Stimulated activated CD4-positive, alpha-beta T cell treated with anti-CD3 and anti-CD28 coated beads, Interleukin-2, amount 100 ng/mL, for 24 hours (primary cell): ENCODE data around the gene TRAF3.
A peak's percentile ranks its signal among the peaks of the same experiment; 100 is the strongest.
"Not testable (repeated sequence)": the region's sequence is repeated elsewhere in the genome, so short reads cannot be mapped to it uniquely, and the experiment has no call there.

Experiments used
- DNase-seq, 2 donors: peaks; one replicate each; pipeline ENCODE4 v3.0.0-alpha.2; 2020

Gene TRAF3

GRCh38 chr14:102752239-102752847, 24.9 kb upstream of the TRAF3 start:
- no peak for DNase-seq

DNA sequence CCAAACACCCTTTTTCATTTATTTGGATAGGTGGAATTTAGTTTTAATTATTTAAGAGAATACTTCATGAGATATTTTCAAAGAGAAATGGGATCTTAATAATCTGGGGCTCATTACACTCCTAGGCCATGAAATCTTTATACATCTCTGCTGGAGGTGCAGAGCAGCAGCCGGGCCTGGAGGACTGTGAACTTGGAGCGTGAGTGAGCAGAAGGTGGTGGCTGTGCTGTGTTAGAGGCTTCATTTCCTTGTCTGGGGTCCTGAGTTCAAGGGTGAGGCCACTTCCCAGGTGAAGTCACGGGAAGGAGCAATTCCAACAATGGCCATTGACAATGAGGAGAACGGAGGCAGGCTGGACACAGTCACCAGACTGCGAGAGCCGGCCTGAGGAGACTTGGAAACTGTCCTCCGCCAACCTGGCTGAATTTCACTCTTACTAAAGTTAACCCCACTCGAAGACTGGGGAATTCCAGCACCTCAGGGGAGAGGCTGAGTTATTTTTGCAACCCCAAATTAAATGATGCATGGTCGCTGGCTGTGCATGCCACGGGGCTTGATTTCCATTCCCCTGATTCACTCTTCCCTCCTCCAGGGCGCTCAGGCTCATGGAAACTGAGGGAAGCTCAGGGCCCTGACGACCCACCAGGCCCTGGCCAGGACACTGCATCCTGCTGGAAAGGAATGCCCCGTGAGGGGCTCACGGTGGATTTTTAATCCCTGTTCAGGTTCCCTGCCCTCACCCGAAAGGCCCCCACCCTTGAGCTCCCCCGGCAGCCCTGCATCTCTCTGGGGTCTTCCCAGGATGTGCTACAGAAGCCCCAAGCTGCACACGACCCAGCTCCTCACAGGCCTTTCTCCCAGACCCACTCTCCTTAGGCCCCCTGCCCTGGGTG, 22.6 kb upstream of the TRAF3 start:
- no peak for DNase-seq

DNA sequence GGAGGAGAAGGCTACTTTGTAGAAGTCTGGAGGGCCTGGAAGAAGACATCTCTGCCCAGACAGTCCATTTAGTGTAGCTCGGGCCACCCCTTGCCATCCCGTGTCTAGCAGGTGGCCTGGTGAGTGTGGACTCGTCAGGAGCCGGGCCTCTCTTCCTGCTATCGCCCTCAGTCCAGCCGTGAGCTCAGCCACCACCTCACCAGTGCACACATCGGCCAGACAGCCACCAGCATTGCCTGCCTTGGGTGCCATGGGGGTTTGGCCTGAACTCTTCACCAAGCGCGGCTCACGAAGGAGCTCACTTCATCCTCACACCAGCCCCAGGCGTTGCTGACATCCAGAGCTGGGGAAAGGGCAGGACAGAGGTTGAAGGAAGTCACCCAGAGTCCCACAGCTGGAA, 19.6 kb upstream of the TRAF3 start:
- DNase-seq = no peak

GRCh38 chr14:102758087-102758486, 19.2 kb upstream of the TRAF3 start:
- no peak for DNase-seq

GRCh38 chr14:102759456-102760187, 17.6 kb upstream of the TRAF3 start:
- DNase-seq = no peak

DNA sequence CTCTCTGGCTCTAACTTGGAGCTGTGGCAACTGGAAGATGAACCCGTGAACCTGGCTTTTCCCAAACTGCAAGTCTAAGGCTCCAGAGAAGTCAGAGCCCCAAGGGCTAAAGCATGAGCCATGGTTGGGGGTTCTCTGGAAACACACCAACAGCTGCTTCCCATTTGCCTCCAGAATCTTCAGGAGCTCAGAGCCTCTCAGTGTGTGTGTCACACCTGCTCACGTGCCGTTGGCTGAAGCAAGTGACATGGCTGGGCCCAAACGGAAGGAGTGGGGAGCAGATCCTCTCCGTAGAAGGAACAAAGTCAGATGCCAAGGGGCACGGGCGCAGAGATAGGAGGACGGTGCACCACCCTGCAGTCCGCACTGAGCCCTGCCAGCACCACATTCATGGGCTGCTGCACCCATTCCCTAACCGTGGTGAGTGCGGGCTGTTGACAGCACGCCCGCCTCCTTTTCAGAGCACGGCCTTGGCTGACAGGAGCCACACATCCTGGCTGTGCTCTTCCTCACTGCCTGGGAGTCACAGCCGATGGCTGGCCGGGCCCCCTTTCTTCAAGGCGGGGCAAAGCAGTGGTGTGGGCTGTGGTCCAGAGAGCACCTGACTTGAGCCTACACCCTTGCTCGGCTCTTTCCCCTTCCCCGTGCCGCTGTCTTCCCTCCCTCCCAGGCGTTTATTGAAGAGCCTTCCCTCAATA, 16.6 kb upstream of the TRAF3 start:
- no peak for DNase-seq

DNA sequence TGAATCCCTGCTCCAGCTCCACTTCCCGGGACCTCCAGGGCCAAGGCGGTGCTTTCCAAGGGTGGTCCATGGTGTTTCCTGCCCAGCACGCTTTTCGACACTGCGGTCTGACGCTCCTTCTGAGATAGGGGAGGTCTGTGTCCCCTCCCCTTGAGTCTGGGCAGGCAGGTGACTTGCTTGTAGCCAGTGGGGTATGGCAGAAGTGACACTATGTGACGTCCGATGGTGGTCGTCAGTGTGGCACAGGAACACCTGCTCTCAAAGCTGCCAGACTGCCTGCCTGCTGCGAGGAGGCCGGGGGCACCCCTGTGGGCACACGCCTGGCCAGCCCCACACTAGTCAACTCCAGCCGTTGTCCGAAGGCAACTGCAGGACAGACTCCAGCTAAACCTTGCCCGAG, 16.0 kb upstream of the TRAF3 start:
- no peak for DNase-seq

GRCh38 chr14:102764220-102764671, 13.0 kb upstream of the TRAF3 start:
- DNase-seq = no peak

DNA sequence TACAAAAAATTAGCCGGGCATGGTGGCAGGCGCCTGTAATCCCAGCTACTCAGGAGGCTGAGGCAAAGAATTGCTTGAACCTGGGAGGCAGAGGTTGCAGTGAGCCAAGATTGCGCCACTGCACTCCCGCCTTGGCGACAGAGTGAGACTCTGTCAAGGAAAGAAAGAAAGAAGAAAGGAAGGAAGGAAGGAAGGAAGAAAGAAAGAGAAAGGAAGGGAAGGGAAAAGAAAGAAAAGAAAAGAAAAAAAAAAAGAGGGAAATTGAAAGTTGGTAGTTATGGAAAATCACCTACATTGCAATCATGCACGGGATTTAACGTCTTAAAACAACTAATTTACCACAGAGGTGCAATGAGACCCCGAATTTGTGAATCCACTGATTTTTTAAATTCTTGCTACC, 11.5 kb upstream of the TRAF3 start:
- not testable (repeated sequence) for DNase-seq

- no peak for DNase-seq
Observed at GRCh38 chr14:102768223-102769048, 8.8 kb upstream of the TRAF3 start.

- no peak for DNase-seq
Observed at GRCh38 chr14:102769049-102769327, 8.3 kb upstream of the TRAF3 start.

GRCh38 chr14:102770147-102771123, 6.8 kb upstream of the TRAF3 start:
- no peak for DNase-seq

GRCh38 chr14:102771144-102771543, 6.1 kb upstream of the TRAF3 start:
- DNase-seq = no peak

DNA sequence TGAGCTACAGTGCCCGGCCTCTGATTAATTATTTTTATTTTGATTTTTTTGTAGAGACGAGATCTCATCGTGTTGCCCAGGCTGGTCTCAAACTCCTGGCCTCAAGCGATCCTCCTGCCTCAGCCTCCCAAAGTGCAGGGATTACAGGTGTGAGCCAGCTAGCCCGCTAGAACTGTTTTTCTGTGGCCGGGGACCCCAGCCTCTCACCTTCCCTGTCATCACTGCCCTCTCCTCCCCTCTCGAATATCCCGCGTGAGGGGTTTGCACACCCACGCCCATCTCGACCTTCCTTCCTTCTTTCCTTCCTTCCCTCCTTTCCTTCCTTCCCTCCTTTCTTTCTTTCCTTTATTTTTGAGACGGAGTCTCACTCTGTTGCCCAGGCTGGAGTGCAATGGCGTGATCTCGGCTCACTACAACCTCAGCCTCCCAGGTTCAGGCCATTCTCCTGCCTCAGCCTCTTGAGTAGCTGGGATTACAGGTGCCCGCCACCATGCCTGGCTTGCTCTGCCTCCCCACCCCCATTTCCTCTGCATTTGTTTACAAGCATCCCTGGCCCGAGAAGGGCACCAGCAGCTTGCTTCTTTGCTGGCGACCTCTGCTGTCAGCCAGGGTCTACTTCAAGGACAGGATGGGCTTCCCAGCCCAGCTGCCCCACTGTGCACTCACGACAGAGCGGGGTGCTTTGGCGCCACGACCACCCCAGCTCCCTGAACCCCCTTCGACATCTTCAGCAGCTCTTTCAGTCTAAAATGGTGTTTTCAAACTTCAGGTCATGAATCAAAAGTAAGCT, 4.3 kb upstream of the TRAF3 start:
- no peak for DNase-seq

DNA sequence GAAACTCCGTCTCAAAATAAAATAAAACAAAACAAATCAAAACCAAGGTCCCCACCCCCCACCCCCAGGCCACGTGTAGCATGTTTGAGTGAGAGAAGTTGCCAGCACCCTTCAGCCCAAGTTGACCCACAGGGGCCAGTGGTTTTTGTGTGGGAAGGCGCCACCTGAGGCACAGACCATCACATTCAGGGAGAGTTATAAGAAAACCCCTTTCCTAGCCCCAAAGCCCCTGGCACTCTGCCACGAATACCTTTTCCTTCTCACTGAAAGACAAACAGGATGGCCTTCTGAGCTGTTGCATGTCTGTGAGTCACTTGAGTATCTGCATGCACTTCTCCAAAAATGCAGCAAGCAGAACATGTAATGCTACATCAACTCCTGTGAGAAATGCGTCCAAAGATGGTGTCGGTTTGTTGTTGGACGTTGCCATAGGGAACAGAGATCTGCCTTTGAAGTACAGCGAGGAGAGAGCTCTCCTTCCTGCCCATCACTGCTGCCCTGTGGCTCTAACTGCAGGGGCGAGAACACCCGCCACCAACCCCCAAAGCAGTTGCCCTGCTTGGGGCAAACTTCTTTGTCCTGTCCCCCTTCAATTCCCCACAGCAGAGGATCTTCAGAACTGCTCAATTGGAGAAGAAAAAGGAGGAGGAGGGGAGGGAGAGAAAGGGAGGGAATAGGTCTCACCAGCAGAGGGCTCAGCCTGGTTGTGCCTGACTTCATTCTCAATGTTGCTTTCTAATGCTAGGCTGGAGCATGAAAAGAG, 2.7 kb upstream of the TRAF3 start:
- DNase-seq = peak; percentile 49 to 57

DNA sequence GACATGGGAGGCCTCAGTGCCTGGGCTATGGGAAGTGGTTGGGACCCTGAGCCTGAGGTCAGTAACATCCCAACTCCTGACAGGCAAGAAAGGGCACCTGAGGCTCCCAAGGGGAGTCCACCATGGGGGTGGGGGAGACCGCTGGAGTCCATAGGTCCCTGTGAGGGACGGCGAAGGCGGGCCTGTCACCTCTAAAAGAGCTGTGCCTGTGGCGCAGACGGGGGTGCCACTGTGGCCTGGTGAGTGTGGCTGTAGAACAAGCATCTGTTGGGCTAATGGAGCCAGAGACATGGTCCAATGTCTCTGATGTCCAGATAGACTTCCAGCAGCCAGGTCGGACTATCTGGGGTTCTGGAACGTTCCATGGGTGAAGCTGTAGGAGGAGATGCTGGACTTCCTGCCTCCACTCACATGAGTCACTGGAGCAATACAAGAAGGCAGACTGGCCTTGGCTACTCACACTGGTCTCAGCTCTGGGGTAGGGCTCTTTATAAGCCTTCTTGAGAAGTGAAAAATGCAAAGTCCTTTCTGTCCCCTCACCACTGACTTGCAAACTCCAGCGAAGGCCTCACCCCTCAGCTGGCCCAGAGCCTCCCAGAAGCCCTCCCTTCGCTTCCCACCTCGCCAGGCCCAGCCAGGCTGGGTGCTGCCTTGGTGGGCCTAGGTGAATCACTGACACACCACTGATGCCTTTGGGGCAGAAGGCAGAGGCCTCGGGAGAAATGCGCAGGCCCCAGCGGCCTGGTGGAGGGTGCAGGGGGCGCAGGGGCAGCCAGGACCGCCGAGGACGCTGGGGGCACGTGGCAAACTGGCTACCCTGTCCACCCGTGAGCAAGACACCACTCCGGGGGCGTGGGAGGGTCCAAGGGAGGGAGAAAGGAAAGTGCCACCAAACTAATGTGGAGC, 1.1 kb upstream of the TRAF3 start:
- peak; percentile 15 to 33 for DNase-seq

- DNase-seq = peak; percentile 35
Observed at GRCh38 chr14:102777711-102778337, 575 bp downstream of the TRAF3 start.
